IPS-18c (cell line): ENCODE results near the gene RSBN1L.
A peak's percentile ranks its signal among the peaks of the same experiment; 100 is the strongest.
"Not testable (repeated sequence)": the region's sequence is repeated elsewhere in the genome, so short reads cannot be mapped to it uniquely, and the experiment has no call there.

Source experiments
- H3K4me3 ChIP-seq: 2 replicates; pipeline ENCODE4 v1.7.0; 2013; ENCODE audit warnings: low read depth, mild to moderate bottlenecking, low read length, moderate library complexity; ENCODE audit not compliant: insufficient read depth
- H3K9me3 ChIP-seq: one replicate; pipeline ENCODE4 v1.6.1; 2013; ENCODE audit warnings: mild to moderate bottlenecking, low read length, moderate library complexity; ENCODE audit not compliant: control insufficient read depth, insufficient read depth

Gene RSBN1L

GRCh38 chr7:77696057-77696642, at the start of gene RSBN1L:
Gene RSBN1L (plus strand): TSS chr7:77696459. CDS start chr7:77696470, 11 bp downstream.
- Histone ChIP-seq H3K9me3 (no peaks in the 10 kb centered on the region), H3K4me3 (peak within 1 kb of the TSS; percentile 97)

- Histone ChIP-seq H3K4me3 (no peak overlapping the region), H3K9me3 (peaks cover 2% of the 10 kb centered on the region)
Observed at GRCh38 chr7:77648742-77649338, 47.4 kb upstream of the RSBN1L start.

- Histone ChIP-seq H3K4me3 (no peak overlapping the region), H3K9me3 (peaks cover 2% of the 10 kb centered on the region)
Observed at GRCh38 chr7:77649716-77650349, 46.4 kb upstream of the RSBN1L start.

- Histone ChIP-seq H3K4me3 (no peak overlapping the region), H3K9me3 (peaks cover 2% of the 10 kb centered on the region)
Observed at GRCh38 chr7:77651575-77652162, 44.6 kb upstream of the RSBN1L start.

GRCh38 chr7:77652826-77653225, 43.4 kb upstream of the RSBN1L start:
- H3K4me3 ChIP-seq, H3K9me3 ChIP-seq: not testable (repeated sequence)

- peaks cover 2% of the 10 kb centered on the region for H3K9me3 ChIP-seq
- H3K4me3 ChIP-seq = no peak overlapping the region
Observed at GRCh38 chr7:77653572-77653971, 42.7 kb upstream of the RSBN1L start.

- Histone ChIP-seq H3K4me3 (no peak overlapping the region), H3K9me3 (peaks cover 2% of the 10 kb centered on the region)
Observed at GRCh38 chr7:77655356-77655755, 40.9 kb upstream of the RSBN1L start.

GRCh38 chr7:77655836-77656455, 40.3 kb upstream of the RSBN1L start:
- no peak overlapping the region for H3K4me3 ChIP-seq

GRCh38 chr7:77657427-77658224, 38.6 kb upstream of the RSBN1L start:
- no peak overlapping the region for H3K4me3 ChIP-seq
- H3K9me3 ChIP-seq = peaks cover 2% of the 10 kb centered on the region

More at GRCh38 chr7:77655836-77656455, 40.3 kb upstream of the RSBN1L start:
- H3K9me3 ChIP-seq = peaks cover 2% of the 10 kb centered on the region

- no peak overlapping the region for H3K4me3 ChIP-seq
- H3K9me3 ChIP-seq = no peaks in the 10 kb centered on the region
Observed at GRCh38 chr7:77658928-77659327, 37.3 kb upstream of the RSBN1L start.

- H3K4me3 ChIP-seq = no peak overlapping the region
- no peaks in the 10 kb centered on the region for H3K9me3 ChIP-seq
Observed at GRCh38 chr7:77661816-77662215, 34.4 kb upstream of the RSBN1L start.

- no peaks in the 10 kb centered on the region for H3K9me3 ChIP-seq
- no peak overlapping the region for H3K4me3 ChIP-seq
Observed at GRCh38 chr7:77662869-77663268, 33.4 kb upstream of the RSBN1L start.

- H3K4me3 ChIP-seq = no peak overlapping the region
- no peaks in the 10 kb centered on the region for H3K9me3 ChIP-seq
Observed at GRCh38 chr7:77664715-77665114, 31.5 kb upstream of the RSBN1L start.

GRCh38 chr7:77665161-77665560, 31.1 kb upstream of the RSBN1L start:
- no peaks in the 10 kb centered on the region for H3K9me3 ChIP-seq
- no peak overlapping the region for H3K4me3 ChIP-seq

GRCh38 chr7:77667459-77668086, 28.7 kb upstream of the RSBN1L start:
- H3K4me3 ChIP-seq = no peak overlapping the region
- H3K9me3 ChIP-seq = no peaks in the 10 kb centered on the region

- Histone ChIP-seq H3K4me3 (no peak overlapping the region), H3K9me3 (no peaks in the 10 kb centered on the region)
Observed at GRCh38 chr7:77674878-77675277, 21.4 kb upstream of the RSBN1L start.

- Histone ChIP-seq H3K4me3 (no peak overlapping the region), H3K9me3 (no peaks in the 10 kb centered on the region)
Observed at GRCh38 chr7:77679608-77680007, 16.7 kb upstream of the RSBN1L start.
